ENCODE measurements around the gene DGKZ.

DGKZ gene

DNA sequence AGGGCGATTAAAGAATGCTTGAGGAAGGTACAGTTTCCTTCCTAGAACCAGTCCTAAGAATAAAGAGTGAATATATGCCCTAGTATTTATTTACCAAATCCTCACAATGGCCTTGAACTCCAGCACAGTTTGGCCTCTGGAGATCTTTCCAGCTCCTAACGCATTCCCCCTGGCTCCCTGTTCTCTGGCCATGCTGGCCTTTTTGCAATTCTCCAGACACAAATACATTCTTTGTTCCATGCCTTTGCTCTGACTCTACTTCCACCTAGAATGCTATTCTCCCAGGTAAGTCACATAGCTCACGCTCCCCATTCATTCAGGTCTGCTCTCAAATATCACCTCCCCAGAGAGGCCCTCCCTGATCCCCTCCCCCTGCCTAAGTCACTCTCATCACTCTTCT lies 3.7 kb upstream of the DGKZ start:
- DNase-seq (ENCODE audit: low read depth in 2 of 3, low spot score in 1 of 3): no peak

DNA sequence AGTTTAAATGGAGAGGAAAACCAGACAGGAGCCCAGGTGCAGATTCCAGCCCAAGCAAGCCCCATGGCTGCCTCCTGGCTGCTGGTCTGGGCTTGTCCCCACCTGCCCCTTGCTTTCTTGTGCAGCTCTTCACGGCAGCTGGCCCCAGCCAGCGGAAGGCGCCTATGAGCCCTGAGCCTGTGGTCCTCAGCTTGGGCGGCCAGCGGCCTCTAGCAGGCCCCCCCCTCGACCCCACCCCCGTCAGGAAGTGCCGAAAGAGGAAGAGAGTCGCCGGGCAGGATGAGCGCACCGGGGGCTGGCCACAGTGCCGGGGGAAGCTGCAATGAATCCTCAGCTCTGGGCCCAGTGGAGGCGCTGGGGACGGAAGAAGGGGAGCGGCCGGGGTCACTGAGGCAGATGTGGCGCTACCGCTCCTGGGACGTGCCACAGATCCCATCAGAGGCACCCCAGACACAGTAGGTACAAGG lies 2.1 kb upstream of the DGKZ start:
- DNase-seq (ENCODE audit: low read depth in 2 of 3, low spot score in 1 of 3): no peak

DNA sequence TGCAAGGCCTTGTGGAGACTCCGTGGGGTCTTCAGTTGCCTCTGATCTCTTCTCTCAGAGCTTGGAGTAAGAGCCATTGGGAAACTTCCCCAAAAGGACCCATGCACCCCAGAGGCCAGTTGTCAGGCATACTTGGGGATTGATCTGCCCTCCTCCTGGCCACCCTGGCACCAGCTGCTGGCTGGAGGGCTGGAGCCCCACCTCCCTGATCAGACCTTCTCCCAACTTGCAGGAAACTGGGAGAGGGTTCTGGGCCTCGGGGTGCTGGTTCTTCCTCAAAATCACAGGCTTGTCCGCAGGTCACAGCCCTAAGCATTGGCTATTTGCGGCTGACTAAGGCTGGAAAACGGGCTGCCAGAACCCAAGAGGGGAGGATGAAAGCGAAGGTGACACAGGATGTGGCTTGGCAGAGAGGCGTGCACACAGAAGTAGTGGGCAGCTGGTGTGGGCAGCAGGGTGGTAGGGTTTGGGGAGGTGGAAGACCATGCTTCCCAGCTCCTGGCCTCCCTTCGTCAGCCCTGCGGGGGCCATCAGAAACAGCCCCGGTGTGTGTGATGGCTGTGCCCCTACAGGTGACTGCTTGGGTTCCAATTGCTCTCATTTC lies 1.3 kb upstream of the DGKZ start:
- no peak for DNase-seq (ENCODE audit: low read depth in 2 of 3, low spot score in 1 of 3)

DNA sequence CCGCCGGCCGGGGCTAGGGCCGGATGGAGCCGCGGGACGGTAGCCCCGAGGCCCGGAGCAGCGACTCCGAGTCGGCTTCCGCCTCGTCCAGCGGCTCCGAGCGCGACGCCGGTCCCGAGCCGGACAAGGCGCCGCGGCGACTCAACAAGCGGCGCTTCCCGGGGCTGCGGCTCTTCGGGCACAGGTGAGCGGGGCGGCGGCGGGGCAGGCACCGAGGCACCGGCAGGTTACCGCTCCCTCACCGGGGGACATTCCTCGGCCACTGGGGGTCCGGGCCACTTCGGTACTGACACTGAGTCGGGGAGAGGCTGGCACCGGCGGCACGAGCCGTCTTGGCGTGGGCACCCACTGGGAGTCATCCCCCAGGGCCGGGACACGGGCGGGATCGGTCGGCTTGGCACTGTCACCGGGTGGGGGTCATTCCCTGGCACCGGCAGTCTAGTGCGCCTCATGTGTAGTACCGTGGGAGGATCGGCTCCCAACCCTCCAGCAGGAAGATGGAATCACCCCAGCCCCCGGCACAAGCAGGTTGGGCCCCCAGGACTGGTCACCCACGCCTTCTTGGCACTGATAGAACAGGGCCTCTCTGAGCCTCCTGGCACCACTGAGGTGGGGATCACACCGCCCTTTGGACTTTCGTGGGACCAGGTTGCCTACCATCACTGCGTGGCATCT lies 511 bp downstream of the DGKZ start:
- DNase-seq (ENCODE audit: low read depth in 2 of 3, low spot score in 1 of 3): no peak

DNA sequence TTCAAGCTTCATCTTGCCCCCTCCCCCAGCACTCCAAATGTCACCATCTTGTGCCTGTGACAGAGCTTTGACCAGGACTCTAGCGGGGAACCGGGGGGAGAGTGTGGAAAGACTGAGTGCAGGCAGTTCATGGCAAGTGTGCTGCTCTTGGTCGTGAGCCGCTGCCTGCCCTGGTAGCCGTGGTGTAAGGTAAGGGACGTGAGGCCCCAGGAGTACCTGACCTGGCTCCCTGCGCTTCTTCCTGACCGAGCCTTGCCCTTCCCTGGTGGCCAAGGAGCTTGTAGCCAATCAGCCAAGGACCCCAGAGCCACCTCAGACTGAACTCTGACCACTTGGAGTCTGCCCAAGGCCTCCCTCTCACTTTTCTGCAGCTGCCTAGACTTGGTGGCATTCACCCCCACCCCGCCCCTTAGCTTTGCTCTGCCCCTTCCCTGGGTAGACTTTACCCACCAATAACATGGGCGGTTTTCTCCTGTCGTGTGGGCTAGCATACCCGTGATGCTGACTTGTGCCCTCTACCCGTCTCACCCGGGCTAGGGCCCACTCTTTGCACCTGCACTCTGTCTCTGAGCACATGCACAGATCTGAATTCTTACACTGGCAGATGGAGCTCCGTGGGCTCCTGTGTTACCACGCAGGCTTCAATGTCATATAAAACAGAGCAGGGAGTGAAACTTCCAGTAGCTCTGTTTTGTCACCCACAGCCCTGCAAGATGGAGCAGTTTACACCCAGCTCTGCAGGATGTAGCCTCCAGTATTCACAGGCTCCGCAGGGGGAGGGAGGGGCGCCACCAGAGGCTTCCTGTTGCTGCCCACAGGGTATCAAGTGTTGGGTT lies 1.5 kb downstream of the DGKZ start:
- no peak for DNase-seq (ENCODE audit: low read depth in 2 of 3, low spot score in 1 of 3)

DNA sequence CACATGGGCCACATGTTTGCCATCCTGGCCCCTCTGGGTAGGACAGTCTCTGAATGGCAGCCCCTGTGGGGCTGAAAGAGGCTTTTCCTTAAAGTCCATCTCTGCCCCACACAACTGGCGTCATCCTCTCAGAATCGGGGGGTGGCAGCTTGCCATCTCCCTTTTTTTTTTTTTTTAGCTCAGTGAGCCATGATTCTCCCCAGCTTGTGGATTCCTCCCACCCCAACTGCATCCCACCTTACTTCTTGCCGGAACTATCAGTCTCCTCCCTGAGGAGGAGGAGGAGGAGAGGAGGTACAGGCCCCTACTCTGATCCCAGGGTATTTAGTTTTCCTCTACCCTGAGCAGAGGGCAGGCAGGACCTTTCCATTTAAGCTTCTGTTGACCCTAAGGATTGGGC lies 3.4 kb downstream of the DGKZ start:
- no peak for DNase-seq (ENCODE audit: low read depth in 2 of 3, low spot score in 1 of 3)

DNA sequence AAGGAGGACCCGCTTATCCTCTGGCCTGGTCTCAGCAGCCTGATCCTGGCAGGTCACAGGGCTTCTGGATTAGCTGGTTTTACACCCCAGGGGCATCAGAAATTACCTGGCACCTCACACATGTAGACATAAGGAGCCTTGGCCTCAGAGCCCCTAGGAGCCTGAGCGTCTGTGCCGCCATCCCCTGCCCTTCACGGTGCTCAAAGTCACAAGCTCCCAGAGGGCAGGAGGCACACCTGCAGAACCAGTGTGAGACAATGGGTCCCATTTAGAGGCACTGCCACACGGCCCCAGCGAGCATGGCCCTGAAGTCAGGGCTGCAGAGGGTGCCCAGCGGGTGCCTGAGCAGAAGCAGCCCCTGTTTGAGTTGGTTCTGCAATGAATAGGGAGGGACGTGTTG lies 3.9 kb downstream of the DGKZ start:
- no peak for DNase-seq (ENCODE audit: low read depth in 2 of 3, low spot score in 1 of 3)

DNA sequence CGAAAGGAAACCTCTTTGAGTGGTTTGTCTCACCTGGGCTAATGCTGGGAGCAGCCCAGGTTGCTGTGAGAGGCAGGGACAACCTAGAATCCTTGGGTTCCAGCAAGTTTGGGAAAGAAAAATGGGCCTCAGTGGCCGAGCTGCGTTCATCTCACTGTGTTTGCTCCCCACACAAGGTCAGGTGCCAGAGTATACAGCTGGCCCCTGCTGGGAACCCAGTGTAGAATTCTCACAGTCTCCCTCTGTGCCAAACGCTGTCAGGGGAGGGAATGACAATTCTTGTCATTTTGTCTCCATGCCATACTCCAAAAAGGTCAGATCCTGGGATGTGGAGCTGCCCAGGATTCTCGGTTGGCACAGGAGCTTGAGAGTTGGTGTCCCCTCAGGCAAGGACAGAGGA lies 4.3 kb downstream of the DGKZ start:
- no peak for DNase-seq (ENCODE audit: low read depth in 2 of 3, low spot score in 1 of 3)

DNA sequence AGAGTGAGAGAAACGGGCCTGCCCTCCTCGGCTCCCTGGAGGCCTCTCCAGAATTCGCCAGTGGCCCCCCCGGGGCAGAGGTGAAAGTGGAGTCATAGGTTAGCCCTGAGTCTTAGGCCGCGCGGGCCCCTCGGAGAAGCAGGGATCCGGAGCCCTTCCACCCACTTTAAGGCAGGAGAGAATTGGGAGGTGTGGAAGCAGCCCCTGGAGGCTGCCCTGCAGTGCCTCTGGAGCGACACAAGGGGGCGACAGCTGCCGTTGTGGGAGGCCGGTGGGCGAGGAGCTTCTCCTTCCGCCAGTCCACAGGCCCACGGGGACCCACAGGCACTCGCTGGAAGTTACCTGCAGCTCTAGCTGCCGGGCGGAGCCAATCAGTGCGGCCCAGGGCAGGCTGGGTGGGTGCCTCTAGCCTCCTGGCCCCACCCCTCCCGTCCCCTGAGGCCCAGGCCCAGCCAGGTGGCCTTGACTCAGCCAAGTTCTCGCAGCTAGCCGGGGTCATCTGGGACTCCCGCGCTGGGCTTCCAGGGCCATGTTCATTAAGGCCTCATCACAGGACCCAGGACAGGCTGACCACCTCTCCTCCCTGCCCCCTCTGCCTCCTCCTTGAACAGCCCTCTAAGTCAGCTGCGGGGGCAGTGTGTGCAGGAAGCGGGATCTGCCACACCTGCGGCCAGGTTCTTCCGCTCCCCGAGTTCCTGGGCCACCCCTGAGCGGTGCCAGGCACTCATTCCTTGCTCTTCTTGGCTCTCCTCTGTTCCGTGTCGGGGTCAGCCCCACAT lies 5.0 kb downstream of the DGKZ start:
- peak; percentile 64 to 75 (median 65) for DNase-seq (ENCODE audit: low read depth in 2 of 3, low spot score in 1 of 3)

DNA sequence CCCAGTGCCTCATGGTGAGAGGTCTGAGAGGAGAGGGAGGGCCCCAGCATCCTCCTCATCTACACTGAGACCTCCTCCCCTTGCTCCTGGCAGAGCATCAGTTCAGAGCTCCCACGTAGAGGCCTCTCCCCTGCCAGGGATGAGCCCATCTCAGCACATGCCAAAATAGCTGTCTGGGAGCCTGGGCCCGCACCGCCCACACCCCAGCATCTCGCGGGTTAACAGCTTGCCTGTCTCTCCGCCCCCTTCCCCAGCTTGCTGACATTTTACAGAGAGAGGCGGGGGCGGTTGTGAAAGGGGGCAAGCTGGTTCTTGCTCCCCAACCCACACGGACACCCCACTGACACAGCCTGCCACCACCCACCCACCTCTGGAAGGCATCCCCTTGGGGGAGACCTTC lies 6.4 kb downstream of the DGKZ start:
- DNase-seq (ENCODE audit: low read depth in 2 of 3, low spot score in 1 of 3): no peak

DNA sequence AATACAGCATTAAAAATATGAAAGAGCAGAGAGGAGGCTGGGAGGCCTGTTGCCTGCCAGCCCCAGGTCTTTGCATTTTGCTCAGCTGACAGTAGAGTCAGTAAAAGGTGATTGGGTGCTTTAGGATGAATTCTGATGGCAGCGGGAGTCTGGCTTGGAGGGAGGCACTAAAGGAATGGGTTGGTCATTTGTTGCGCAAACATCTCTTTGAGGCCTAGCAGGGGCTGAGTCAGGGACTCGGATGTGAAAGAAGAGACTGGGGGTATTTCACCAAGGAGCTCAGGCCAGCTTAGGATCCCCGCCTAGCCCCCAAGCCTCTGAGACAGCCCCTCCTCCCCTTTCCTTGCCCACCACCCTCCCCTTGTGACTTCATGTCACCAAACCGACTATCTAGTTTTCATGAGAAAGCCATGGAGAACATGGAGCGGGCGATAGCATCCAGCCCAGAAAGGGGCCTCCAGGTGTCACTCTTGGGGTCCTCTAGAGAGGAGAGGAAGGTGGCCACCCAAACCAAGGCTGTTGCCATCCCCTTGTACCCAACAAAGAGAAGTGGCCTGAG lies 9.7 kb downstream of the DGKZ start:
- no peak for DNase-seq (ENCODE audit: low read depth in 2 of 3, low spot score in 1 of 3)

DNA sequence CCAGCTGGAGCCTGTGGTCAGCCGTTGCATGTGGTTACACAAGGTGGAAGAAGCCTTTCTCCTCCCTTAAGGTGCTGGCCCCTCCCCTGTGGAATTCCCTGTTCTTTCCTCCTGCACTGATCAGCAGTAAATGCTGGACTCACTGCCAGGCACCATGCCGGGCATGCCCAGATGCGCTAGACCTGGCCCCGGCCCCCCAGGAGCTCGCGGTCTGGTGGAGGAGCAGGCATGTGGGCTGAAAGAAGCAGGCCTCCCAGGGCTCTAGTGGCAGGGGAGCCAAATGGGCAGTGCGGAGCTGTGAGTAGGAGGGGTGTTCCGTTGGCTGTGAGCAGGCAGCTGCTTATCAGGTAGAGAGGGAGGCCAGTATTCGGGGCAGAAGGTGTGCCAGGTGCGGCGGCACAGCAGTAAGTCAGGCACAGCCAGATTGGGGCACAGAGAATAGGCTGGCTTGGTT lies 10.2 kb downstream of the DGKZ start:
- DNase-seq (ENCODE audit: low read depth in 2 of 3, low spot score in 1 of 3): no peak

DNA sequence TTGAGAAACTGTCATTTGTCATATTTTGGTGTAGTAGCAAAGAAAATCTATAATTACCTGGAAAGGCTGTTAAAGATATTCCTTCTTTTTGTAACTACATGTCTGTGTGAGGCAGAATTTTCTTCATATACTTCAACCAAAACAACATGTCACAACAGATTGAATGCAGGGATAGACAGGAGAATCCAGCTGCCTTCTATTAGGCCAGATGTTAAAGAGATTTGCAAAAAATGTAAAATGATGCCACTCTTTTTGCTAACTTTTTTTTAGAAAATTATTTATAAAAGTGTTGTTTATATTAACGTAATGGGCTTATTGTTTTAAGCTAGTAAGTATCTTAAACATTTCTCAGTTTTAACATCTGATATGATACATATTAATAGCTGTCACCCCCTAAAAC lies 12.7 kb downstream of the DGKZ start:
- no peak for DNase-seq (ENCODE audit: low read depth in 2 of 3, low spot score in 1 of 3)

DNA sequence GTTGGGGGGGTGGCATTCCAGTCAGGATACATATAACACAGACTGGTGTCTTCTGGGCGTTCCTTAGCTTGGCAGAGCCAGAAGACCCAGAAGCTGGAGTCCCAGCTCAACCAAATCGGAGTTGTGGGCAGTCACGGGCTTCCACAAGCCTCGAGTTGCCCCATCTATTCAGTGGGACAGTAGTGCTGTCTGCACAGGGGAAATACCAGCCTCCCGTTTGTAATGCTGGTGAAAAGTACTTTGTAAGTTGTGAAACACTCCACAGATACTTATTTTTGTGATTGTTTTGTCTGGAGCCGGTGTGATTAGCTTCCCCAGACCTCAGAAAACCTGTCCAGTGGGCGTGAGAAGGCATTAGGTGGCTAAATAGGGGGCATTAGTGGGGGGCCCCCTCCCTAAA lies 13.6 kb downstream of the DGKZ start:
- DNase-seq (ENCODE audit: low read depth in 2 of 3, low spot score in 1 of 3): no peak

DNA sequence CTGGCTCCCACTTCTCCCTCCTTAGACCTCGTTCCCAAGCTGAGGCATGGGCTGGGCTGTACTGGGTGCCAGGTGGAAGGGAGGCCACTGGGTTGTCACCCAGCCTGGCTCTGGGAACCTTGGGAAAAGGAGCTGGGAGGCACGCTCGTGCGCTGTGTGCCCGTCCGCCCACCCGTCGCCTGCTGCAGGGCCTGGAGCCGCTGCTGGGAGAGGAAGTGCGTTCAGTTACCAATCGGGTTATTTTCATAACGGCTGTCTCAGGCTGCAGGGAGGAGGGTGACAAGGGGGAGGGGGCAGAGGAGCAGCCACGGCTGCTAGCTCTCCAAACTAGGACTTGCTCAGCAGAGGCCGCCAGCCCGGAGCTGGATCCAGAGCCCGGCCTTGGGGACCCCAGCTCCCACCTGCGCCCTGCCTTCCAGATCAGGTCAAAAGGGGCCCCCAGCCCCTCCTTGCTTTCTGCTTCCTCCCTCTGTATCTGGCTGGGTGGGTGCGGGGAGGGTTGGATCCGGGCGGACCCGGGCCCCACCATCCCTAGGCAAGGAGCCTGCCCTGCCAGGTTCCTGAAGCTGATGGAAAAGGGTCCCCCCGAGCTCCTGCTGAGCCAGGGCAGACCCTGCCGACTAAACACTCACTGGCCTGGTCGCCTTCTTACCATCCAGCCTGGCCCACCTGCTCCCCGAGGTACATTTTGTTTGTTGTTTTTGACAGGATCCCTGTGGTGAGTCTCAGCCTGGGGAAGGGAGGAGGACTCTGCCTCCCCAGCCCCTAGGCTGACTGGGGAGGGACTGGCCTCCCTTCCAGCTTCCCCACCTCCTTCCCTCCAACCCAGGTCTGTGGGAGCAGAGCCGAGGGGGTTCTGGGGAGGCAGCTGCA lies 14.3 kb downstream of the DGKZ start:
- DNase-seq (ENCODE audit: low read depth in 2 of 3, low spot score in 1 of 3): peak in 2 of 3 donors; percentile 54 to 59

DNA sequence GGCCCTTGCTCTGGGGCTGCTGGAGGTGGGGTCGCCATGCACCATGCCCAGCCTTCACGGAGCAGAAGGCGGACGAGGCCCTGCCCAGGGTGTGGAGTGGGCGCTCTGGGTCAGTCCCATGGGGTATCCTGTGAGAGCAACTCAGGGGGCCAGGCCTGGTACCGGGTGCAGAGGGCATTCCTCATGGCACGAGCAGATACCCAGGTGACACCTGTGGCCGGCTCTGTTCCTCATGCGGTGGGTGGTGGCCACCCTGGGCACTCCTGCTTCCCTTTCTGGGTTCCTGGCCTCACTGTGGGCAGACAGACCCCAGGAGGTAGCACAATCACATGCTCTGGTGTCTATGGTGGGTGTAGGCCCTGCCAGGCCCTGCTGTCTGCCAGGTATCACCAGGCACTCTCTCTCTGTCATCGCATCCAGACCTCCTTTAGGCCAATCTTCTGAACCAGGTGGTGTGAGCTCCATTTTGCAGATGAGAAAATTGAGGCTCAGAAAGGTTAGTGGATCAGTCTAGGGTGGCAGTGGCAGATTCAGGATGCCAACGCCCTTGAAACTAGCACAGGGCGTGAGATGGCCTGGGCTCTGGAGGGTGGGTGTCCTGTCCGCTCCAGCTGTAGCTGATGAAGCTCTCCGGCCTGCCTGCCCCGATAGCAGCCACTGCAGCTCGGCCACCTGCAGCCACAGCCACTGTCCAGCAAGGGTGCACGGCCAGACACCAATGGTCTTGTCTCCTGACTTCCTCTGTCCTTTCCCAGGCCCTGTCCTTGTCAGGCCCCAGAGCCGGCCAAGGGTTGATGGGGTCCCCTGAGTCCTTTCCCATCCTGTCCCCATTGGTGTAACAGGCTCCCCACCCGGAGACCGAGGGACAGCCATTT lies 15.1 kb downstream of the DGKZ start:
- no peak for DNase-seq (ENCODE audit: low read depth in 2 of 3, low spot score in 1 of 3)

DNA sequence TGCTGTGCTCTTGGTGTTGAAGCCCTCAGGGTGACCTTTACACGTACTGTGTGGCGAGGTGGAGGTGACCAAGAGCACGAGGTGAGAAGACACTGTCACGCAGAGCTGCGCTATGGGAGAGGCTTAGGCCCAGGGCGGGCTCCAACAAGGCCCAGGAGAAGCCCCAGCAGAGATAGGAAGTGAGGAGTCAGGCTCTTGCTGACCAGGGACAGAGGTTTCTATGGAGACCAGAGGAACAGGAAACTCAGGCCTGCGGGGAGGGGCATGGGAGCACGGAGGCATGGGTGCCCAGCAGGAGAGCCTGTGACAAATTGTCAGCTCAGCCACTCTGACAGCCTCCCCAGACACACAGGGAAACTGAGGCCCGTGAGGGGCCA lies 15.8 kb downstream of the DGKZ start:
- DNase-seq (ENCODE audit: low read depth in 2 of 3, low spot score in 1 of 3): no peak

DNA sequence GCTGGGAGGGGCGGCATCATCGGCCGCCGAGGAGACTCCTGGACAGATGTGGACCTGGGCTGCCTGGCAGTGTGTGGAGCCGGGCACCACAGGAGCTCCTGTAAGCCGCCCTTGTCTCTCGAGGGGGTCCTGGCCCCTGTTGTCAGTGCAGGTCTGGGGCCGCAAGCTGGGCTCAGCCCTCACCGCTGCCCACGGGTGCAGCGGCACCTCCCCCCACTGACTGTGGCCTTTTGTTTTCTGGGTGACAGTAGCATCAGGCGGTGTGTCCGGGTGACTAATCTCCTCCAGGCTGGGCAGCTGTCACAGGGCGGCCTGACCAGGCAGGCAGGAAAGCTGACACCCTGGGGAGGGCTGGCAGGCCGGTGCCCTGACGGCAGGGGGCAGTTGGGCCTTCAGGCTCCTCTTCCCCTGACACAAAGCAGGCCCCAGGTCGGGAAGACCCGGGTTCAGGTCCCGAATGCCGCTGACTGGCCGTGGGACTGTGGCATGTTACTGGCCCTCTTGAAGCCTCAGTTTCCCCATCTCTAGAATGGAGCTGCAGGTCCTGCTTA lies 16.3 kb downstream of the DGKZ start:
- no peak for DNase-seq (ENCODE audit: low read depth in 2 of 3, low spot score in 1 of 3)

DNA sequence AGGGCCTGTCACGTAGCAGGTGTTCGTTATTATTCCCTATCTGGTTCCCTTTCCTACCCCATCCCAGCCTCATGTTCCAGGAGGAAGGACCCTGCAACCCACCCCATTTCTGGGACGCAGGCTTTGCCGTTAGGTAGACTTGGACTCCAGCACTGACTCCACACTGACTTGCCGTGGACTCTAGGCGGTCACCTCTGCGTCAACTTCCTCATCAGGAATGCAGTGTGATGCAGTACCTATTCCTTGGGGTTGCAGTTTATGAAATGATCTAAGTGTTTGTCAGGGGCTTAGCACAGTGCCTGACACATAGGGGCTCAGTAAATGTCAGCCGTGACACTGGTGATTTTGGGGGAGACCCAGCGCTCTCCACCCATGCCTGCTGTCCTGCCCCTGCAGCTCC lies 16.8 kb downstream of the DGKZ start:
- DNase-seq (ENCODE audit: low read depth in 2 of 3, low spot score in 1 of 3): no peak
